GM18520 (cell line): ENCODE results near the gene FBLN1.
"Not testable (repeated sequence)": the region's sequence is repeated elsewhere in the genome, so short reads cannot be mapped to it uniquely, and the experiment has no call there.

Experiments used
- ATAC-seq: cut with Tn5 transposase; IDR thresholded peaks from one replicate; pipeline ENCODE4 v1.9.1; 2021; ENCODE audit not compliant: unreplicated experiment

Gene FBLN1

GRCh38 chr22:45584121-45584570 is 81.5 kb downstream of the FBLN1 start:
- no peak for ATAC-seq

- no peak for ATAC-seq
Measured at GRCh38 chr22:45584621-45585436, 82.1 kb downstream of the FBLN1 start.

DNA sequence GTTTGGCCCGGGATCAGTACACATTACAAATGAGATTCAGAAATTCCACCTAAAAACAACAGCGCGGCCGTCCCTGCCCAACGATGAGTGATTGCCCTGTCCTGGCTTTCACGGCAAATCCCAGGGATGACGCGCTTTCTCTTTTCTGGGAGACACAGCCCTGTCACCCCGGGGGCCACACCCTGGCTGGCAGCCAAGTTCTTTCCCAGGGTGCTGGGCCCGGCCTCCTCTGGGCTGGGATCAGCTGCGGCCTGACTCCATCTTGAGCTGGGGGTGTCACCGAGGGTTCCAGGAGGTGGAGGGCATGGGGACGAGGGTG is 82.7 kb downstream of the FBLN1 start:
- no peak for ATAC-seq

DNA sequence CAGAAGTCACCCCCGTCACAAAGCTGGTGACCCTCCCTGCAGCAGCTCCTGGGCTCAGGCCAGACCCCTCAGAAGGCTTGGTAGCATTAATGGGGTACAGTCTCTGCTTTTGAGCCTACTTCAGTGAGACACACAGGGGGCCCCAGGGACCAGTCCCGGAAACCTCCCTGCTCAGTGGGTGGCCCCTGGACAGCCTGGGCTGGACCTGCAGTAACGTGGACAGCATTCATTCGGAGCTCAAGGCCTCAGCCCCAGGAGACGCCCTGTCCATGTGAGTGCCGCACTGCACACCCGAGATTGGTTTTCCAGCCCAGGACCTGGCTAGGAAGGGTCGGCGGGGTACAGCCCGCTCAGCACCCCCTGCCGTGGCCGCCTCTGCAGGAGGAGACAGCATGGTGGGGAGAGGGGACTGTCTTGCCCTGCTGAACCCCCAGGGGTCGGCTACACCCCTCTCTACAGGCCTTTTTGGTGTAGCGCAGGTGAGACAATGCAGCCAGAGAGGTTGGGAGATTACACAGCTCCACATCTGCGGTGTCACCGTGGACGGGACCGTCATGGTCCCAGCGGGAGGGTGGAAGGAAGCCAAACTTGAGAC is 83.4 kb downstream of the FBLN1 start:
- ATAC-seq, result no peak

DNA sequence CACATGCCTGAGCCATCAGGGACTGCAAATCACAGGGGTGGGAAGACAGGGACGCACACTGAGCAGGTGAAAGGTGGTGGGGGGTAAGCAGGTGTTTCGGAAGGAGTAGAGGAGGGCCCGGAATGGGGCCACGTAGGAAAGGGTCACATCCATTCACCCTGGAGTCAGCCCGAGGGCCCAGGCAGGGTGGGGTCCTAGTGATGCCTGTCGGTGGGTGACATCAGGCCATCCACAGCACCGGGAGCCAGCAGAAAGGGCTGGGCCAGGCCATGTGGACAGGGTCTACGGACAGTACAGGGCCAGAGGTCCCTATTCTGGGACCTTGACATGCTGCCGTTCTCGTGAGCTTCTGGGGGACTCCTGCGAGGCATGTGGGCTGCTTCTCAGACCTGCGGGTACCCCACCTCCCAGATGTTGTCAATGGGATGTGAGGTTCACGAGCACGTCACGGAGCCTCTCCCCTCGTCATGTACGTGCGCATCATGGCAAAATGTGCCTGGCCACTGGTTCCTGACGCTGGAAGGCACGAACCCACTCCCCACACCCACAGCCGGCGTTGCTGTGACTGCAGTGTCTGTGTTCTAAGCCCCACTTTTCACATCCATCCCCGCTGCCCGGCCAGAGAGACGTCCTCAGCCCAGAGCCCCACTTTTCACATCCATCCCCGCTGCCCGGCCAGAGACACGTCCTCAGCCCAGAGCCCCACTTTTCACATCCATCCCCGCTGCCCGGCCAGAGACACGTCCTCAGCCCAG is 84.1 kb downstream of the FBLN1 start:
- ATAC-seq, result no peak

DNA sequence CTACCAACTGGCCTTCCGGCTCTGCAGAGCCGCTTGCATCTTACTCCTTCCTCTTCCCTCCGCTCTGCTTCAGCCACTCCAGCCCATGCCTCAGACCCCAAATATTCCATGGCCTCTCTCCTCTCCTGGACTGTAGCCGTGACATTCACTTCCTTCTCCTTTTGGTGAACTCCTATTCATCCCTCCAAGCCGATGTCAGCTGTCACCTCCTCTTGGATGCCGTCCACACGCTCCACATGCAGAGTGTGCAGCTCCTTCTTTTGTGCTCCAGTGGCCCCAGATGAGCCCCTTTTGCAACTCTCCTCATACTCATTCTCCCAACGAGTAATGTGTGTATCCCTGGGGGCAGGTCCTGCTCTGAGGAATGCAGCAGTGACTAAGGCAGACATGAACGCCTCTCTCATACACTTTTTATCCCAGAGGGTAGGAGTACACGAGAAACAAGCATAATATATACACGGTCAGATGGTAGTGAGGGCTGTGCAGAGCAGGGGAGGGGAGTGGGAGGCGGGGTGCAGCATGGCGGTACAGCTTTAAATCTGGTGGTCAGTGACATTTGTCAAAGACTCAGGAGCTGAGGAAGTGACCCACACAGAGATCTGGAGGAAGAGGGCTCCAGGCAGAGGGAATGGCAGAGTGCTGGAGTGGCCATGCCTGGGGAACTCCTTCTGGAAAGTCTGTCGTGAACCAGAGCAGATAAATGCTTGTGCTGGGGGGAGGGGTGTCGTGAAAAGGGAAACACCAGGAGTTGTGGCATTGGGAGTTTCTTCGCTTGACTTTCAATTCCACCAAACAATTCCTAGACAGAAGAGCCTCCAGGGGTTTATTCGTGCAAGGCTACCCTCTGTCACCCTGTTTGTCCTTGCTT is 85.2 kb downstream of the FBLN1 start:
- ATAC-seq, result no peak

- no peak for ATAC-seq
Measured at GRCh38 chr22:45589556-45589955, 86.9 kb downstream of the FBLN1 start.

- no peak for ATAC-seq
Measured at GRCh38 chr22:45590262-45590661, 87.6 kb downstream of the FBLN1 start.

DNA sequence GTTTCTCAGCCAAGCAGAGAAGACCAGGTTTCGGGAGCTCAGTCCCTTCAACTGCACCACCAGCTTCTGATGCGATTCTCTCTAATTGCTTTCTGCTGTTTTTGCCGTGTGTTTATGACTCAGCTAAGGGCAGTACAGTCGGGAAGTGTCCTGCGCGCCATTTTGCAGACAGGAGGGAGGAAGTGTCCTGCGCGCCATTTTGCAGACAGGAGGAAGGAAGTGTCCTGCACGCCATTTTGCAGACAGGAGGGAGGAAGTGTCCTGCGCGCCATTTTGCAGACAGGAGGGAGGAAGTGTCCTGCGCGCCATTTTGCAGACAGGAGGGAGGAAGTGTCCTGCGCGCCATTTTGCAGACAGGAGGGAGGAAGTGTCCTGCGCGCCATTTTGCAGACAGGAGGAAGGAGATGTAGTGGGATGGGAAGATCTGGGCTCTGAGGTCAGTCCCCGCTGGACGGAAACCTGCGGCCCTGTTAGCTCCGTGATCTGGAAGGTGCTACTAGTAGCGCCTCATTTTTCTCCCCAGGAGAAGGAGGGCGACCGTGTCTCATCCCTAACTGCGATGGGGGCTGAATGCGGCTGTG is 89.0 kb downstream of the FBLN1 start:
- not testable (repeated sequence) for ATAC-seq

- ATAC-seq, result no peak
Measured at GRCh38 chr22:45594123-45594941, 91.6 kb downstream of the FBLN1 start.

DNA sequence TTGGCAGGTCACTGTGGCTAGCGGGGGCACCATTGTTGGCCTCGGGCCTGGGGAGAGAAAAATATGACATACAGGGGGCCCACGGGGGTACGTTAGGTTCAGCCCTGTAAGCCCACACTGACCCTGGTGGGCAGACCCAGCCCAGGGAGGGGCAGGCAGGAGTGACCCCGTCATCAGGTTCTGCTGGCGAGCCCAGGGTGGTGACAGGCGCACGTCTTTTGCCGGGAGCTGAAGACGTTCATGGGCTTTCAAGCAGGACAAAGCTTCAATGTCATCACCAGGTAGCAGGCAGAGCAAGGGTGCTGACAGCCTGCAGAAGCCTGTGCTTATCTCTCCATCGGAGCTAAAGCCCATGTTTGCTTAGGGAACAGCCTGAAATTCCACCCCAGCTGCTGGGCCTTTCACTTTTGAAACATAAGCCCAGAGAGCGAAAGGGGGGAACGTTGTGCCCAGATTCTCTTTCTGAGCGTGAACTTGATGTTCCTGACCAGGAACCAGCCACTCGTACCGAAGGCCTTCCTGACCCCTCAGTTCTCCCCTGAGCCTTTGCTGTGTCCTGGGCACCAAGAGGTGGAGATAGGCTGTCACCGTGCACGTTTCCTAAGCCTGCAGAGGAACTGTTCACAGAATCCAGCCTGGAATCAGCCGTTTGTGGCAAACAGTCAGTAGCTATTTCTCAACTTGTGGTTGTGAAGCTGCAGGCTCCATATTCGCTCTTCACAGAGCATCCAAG is 94.9 kb downstream of the FBLN1 start:
- ATAC-seq, result no peak

DNA sequence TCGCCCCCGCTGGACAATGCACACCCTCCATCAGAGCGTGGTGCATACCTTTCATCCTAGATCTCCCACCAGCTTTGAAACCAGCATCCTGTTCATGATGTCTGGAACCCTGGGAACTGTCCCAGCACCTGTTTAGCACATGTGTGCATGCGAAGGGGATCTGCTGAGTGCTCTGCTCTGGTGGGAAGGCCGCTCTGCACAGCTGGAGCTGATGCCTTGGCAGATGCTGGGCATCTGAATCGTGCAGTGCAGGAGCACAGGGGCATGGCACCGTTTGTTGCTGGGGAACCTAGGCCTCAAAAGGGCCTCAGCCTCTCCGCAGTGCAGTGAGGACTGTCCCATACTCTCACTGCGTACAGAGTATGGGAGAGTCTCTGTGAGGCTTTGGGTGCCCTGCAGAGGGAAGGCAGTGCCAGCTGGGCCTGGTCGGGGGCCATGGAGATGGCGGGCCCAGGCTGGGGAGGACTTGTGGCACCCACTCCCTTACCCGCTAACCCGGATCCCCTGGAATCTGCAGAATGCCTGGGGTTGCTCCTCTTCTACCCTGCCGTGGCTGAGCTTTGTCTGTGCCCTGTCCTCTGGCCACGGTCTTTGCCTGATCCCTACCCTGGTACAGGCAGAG is 96.0 kb downstream of the FBLN1 start:
- ATAC-seq, result no peak

- no peak for ATAC-seq
Measured at GRCh38 chr22:45599836-45600577, 97.3 kb downstream of the FBLN1 start.

DNA sequence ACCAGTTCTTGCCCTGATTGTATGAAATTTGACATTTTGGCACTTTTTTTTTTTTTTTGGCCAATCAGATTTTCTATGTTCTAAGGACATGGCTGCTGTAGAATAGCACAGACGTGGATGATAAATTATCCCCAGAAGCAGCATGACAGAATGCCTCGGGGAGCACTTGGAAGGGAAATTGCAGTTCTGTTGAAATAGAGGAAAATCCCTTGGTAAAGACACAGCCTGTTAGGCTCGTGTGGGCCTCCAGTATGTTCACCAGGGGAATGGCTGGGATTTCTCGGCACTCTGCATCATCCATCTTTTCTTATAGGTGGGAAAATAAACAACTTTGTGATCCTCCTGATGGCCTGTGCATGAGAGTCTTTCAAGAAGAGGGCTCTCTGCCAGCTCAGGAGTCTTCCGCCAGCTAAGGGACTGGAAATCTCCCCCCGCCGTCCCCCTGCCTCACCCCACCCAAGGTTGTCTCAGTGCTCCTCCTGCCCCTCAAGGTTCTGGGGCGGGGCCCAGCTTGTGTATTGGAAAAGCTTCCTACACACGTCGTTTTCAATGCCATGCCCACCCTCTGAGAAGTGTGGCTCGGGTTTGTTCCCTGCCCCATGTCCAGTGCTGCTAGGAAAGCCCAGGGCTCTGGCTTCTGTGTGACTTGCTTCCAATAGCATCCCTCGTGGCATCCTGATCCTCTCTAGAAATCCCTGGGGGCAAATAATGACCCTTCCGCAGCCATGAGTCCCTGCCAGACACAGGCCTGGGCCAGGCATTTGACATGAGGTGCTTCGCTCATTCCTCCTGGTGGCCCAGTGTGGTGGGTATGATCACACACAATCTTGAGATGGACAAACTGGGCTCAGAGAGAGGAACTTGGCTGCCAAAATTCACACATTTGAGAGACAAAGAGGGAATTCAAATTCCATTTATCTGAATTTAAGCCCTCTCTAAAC is 98.4 kb downstream of the FBLN1 start:
- no peak for ATAC-seq

GRCh38 chr22:45602004-45602733 is 99.5 kb downstream of the FBLN1 start:
- ATAC-seq, result no peak
